Aorta (tissue), 5 donors: Measurements from ENCODE around the gene NPEPL1. TPM values are rescaled to one million over a fixed set of nuclear protein-coding genes. Genes with fewer than 3 reads are reported as not detected.
A peak's percentile ranks its signal among the peaks of the same experiment; 100 is the strongest.

Experiments used
- ATAC-seq: fragments of 200-7000 bp; cut with Tn5 transposase; one replicate; pipeline ENCODE4 v1.9.1; 2022; ENCODE audit warnings: moderate library complexity; ENCODE audit not compliant: low FRiP score
- DNase-seq, 2 donors: peaks; one replicate each; pipeline ENCODE4 v3.0.0-alpha.2; 2020
- H3K27ac ChIP-seq, 2 donors: one replicate each; pipeline ENCODE4 v1.5.1; 2013; ENCODE audit warnings: low read length in 2 of 2, mild to moderate bottlenecking in 2 of 2, moderate library complexity in 2 of 2, control low read depth in 1 of 2, inconsistent platforms in 1 of 2, low read depth in 1 of 2
- H3K27me3 ChIP-seq, 2 donors: one replicate each; pipeline ENCODE4 v1.6.1; 2013; ENCODE audit warnings: control low read depth in 1 of 2, low read length in 1 of 2, mild to moderate bottlenecking in 1 of 2, moderate library complexity in 1 of 2; ENCODE audit not compliant: insufficient read depth in 2 of 2, control insufficient read depth in 1 of 2
- H3K36me3 ChIP-seq, 2 donors: one replicate each; pipeline ENCODE4 v1.6.1; 2013; ENCODE audit warnings: control low read depth in 1 of 2, low read length in 1 of 2, mild to moderate bottlenecking in 1 of 2; ENCODE audit not compliant: insufficient read depth in 2 of 2, control insufficient read depth in 1 of 2
- H3K4me1 ChIP-seq, 2 donors: one replicate each; pipeline ENCODE4 v1.6.1; 2013; ENCODE audit warnings: low read length in 2 of 2, control low read depth in 1 of 2, mild to moderate bottlenecking in 1 of 2, moderate library complexity in 1 of 2; ENCODE audit not compliant: insufficient read depth in 2 of 2, control insufficient read depth in 1 of 2
- H3K4me3 ChIP-seq, 2 donors: one replicate each; pipeline ENCODE4 v1.5.1; 2013; ENCODE audit warnings: low read length in 2 of 2, control low read depth in 1 of 2, mild to moderate bottlenecking in 1 of 2
- H3K9me3 ChIP-seq: one replicate; pipeline ENCODE4 v1.6.1; 2013; ENCODE audit warnings: mild to moderate bottlenecking, low read length; ENCODE audit not compliant: control insufficient read depth
- WGBS, 2 donors: extraction: QIAGEN DNeasy Blood & Tissue Kit; methylation state at CpG; one replicate each; pipeline ENCODE4 v1.1.7; 2013; 5-methylcytosine and 5-hydroxymethylcytosine counted together
- intact Hi-C, 2 donors: fragments of 100-400 bp; cut with DNase I; formaldehyde crosslinking; loops; one replicate each; pipeline versions ENCODE4 v1.14.2 to v1.15.0; 2022
- polyA plus RNA-seq, 2 donors: library from polyadenylated mRNA; stranded (reverse); fragments of 200-250 nt; gene quantifications; one replicate each; pipeline ENCODE4 v1.2.3, GENCODE V29; 2013
- total RNA-seq, 2 donors: library from RNA; stranded (reverse); fragmentation: NEBNext Ultra II Directional; extraction: Animal tissue kit (Norgen Biotek cat#: 25700); gene quantifications; one replicate each; pipeline ENCODE4 v1.2.1, GENCODE V29; 2021
- donor health status: healthy with polysubstance abuse.
- donor health status: Bipolar disorder and iron deficiency.
- donor health status: DM: no; HTN: no; CAD: no.
- donor health status: DM: no; HTN: no; CAD: no.
- donor health status: DM: yes; HTN: yes; CAD: no.

NPEPL1 gene
- total and polyA plus RNA-seq, 4 donors: 14.7 to 92.8 (median 37.6) TPM

DNA sequence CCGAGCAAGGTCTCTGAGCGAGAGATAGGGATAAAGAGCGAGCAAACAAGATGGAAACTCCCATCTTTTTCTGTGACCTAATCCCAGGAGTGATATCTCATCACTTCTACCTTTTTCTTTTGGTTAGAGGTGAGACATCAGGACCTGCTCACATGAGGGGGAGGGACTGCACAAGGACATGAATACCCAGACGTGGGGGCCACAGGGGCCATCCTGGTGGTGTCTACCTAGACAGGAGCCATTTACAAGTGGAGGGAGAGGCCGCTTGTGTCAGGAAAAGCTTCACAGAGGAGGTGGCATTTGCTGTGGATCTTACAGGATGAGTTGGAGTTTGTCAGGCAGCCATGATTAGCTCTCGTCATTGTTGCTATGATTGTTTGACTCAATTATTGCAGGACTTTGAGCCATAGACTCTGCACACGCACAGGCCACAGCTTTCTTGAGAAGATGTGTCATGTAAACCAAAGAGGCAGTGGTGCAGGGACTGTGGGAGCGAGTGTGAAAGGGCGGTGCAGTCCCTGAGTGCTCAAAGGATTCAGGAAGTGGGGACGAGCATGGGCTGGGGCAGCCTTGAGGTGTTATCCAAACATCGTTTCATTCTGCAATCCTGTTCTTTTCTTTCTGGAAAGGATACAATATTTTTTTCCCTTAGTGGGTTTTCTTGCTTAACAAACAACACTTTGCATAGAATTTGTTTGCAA lies 7.7 kb downstream of the NPEPL1 start:
- ATAC-seq: peak; percentile 16
- H3K27me3 ChIP-seq: no peaks in the 10 kb centered on the region
- DNase-seq: peak in 1 of 2 donors; percentile 68
- intact Hi-C loops: no loop called here
- peaks cover 0 to 7% of the 10 kb centered on the region in 2 donors for H3K36me3 ChIP-seq
- no peak overlapping the region for H3K4me3 ChIP-seq
- 65 to 75% methylated on average over 11 of the region's 11 CpGs for WGBS, 2 donors
- no peaks in the 10 kb centered on the region for H3K4me1 ChIP-seq
- no peaks in the 10 kb centered on the region for H3K9me3 ChIP-seq
- no peak overlapping the region for H3K27ac ChIP-seq

DNA sequence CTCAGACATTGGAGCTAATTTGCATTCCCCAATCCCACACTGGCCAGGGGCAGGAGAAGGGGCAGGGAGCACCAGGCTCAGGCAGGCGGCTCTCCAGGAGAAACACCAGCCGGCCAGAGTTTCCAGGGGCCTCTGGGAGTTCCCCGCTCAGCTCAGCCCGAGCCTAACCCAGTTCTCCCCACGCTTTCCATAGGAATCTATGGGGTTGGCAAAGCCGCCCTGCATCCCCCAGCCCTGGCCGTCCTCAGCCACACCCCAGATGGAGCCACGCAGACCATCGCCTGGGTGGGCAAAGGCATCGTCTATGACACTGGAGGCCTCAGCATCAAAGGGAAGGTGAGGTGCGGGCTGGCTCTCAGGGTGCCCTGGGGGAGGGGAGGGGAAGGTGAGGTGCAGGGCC lies 8.2 kb downstream of the NPEPL1 start:
- Histone ChIP-seq H3K27me3 (no peaks in the 10 kb centered on the region), H3K27ac (no peak overlapping the region), H3K4me1 (no peaks in the 10 kb centered on the region), H3K9me3 (no peaks in the 10 kb centered on the region), H3K4me3 (no peak overlapping the region), H3K36me3 (peaks cover 0 to 7% of the 10 kb centered on the region in 2 donors)
- DNase-seq (peak in 1 of 2 donors; percentile 69), ATAC-seq (peak; percentile 26)
- WGBS, 2 donors: 36 to 62% methylated on average over 11 of the region's 11 CpGs
- intact Hi-C loops: no loop called here

DNA sequence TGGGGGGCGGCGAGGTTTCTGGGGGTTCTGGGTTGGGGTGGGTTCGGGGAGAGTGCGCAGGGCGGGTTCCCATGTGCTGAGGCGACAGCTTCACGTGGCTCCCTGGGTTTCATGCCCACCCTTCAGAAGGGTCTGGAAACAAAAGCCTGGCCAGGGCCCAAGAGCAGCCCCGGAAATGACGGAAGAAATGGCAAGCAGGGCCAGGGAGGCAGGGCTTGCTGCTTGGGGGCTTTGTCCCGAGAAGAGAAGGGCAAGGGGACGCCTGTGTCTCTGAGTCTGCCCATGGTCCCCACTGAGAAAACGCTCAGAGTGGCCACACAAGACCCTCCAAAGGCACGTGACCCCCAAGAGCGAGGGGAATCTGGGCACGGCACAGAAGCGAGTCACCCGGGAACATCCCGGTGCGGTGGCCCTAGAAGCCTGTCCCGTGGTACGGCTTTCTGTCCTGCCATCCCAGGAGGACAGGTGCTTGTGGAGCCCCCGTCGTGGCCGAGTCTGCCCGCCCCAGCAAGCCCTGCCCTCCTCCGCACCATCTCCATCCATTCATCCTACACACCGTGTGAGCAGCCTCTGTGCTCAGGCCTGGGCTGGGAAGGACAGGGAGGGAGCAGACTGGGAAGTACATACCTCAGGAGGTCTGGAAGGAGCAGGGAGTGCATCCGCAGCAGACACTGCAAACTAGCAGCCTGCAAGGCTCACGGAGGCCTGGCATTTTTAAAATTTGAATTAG lies 9.0 kb downstream of the NPEPL1 start:
- DNase-seq (peak in 1 of 2 donors; percentile 71), ATAC-seq (no peak)
- Histone ChIP-seq H3K36me3 (peaks cover 0 to 7% of the 10 kb centered on the region in 2 donors), H3K4me1 (no peaks in the 10 kb centered on the region), H3K9me3 (no peaks in the 10 kb centered on the region), H3K27ac (no peak overlapping the region), H3K4me3 (no peak overlapping the region), H3K27me3 (no peaks in the 10 kb centered on the region)
- intact Hi-C loops: no loop called here
- WGBS, 2 donors: 89 to 92% methylated on average over 27 to 29 of the region's 29 CpGs

DNA sequence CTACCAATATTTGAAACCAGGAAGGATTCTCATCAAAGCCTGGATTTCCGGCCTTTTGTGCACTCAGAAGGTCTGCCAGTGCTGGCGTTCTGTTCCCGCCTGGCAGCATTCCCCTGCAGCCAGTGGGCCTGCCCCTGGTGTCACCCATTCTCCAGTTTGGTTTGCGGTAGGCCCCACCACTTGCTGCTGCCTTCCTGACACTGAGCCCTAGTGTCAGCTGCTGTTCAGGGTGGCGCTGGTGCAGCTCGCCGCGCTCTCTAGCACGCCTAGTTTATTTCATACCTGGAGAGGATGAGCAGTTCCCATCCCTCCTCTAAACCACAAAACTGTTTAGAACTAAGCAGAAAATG lies 9.5 kb downstream of the NPEPL1 start:
- H3K4me1 ChIP-seq: no peaks in the 10 kb centered on the region
- no peak overlapping the region for H3K4me3 ChIP-seq
- H3K27me3 ChIP-seq: no peaks in the 10 kb centered on the region
- H3K9me3 ChIP-seq: no peaks in the 10 kb centered on the region
- H3K36me3 ChIP-seq: peaks cover 0 to 7% of the 10 kb centered on the region in 2 donors
- H3K27ac ChIP-seq: no peak overlapping the region
- ATAC-seq (no peak), DNase-seq (peak in 1 of 2 donors; percentile 55)
- intact Hi-C loops: no loop called here
- 85 to 96% methylated on average over 9 of the region's 9 CpGs for WGBS, 2 donors

DNA sequence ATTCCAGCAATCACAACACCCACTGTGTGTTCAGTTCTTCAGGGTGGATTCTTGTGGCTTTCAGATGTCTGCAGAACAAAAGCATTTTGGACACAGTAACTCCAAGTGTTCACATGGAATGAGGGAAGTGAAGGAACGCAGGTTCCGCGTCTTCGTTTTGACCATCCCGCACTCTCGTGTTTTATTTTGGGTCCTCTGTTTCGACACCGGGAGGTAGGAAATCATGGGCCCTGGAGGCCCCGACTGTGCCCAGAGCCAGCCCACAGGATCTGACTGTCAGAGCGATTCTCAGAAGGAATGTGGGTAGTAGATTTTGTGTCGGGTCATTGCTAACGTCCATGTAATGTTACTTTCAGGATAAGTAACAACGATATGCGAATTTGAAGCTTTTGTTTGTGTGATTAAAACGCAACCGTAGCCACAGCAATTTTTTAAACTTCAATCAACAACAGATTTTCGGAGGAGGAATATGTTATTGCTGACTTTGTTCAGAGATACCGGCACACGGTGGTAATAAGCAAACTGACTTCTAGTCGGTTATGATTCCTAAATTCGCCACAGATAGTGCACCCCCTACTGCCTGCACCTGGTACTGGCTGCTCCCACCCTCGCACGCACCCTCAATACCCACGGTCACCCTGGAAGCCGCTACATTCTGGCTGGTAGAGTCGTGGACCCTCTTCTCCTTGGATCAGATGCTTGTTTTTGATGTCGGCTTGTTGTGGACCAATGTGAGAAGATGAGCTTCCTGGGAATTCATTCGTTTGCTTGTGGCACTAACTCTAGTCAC lies 10.5 kb downstream of the NPEPL1 start:
- Histone ChIP-seq H3K27me3 (no peaks in the 10 kb centered on the region), H3K27ac (no peak overlapping the region), H3K36me3 (peaks cover 0 to 7% of the 10 kb centered on the region in 2 donors), H3K9me3 (no peaks in the 10 kb centered on the region), H3K4me3 (no peak overlapping the region), H3K4me1 (no peaks in the 10 kb centered on the region)
- no peak for DNase-seq
- intact Hi-C loops: no loop called here
- no peak for ATAC-seq
- WGBS, 2 donors: 95% methylated on average over 28 of the region's 28 CpGs

DNA sequence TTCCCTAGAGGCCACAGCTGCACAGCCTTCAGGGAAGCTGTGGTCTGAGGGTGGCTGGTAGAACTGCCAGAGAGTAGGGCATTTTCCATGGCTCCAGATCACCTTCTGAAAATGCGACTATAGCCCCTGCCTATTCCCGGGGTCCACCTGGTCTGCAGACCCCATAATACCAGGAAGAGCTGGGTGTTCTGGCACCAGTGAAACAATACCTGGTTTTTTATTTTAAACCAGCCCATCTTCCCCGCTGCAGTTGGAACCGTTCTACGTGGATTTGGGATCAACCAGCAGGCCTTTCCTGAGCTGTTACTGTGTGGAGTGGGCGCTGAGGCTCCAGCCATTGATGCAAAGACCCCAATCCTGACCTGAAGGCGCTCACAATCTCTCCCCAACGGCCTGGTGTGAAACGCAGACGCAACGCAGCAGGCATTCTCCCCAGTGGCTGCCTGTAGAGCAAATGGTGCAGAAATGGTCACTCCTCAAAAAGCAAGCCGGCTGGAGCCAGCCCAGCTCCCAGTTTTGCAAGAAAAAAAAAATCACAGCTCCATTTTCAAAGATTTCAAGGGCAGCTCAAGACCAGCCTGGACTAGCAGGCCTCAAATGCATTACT lies 11.3 kb downstream of the NPEPL1 start:
- intact Hi-C loops: no loop called here
- H3K36me3 ChIP-seq: peaks cover 0 to 7% of the 10 kb centered on the region in 2 donors
- no peak overlapping the region for H3K4me3 ChIP-seq
- H3K9me3 ChIP-seq: no peaks in the 10 kb centered on the region
- DNase-seq: peak in 1 of 2 donors; percentile 56
- no peak overlapping the region for H3K27ac ChIP-seq
- ATAC-seq: no peak
- WGBS, 2 donors: 94% methylated on average over 12 of the region's 12 CpGs
- H3K27me3 ChIP-seq: no peaks in the 10 kb centered on the region
- no peaks in the 10 kb centered on the region for H3K4me1 ChIP-seq

DNA sequence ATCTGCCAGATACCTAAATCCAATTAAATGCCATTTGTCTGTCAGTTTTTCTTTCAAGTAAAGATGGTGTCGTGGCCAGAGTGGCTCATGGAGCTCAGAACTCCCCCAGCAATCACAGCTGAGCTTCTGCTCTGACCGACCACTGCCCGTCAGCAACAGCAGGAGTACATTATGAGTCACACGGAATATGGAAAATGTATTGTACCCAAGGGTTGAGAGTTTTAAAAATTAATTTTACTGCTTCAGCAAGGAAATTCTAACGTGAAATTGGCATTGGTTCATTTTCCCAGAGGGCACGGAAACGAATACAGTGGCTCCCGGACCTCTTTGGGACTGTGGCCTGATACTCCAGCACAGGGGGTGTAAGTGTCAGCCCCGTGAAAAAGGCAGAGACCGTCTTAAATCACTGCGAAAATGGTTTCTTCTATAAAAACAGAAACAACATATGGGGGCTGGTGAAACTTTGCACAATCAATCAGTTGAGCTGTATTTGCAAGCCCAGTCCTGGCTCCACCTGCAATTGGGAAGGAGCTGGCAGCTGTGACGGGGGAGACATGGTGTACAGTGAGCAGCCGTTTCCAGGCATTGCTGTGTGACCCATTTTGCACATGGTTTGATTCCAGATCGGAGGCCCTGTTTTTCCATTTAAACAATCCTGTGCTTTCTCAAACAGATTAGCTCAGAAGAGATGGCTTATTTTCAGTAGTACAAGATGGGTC lies 12.8 kb downstream of the NPEPL1 start:
- DNase-seq (peak in 1 of 2 donors; percentile 34), ATAC-seq (no peak)
- no peak overlapping the region for H3K4me3 ChIP-seq
- H3K27ac ChIP-seq: no peak overlapping the region
- no peaks in the 10 kb centered on the region for H3K27me3 ChIP-seq
- peaks cover 0 to 7% of the 10 kb centered on the region in 2 donors for H3K36me3 ChIP-seq
- 89 to 90% methylated on average over 14 of the region's 14 CpGs for WGBS, 2 donors
- H3K9me3 ChIP-seq: no peaks in the 10 kb centered on the region
- no peaks in the 10 kb centered on the region for H3K4me1 ChIP-seq
- intact Hi-C loops: no loop called here
